K562 (cell line): ENCODE data around the gene PLXND1. TPM values are rescaled to one million over a fixed set of nuclear protein-coding genes. Genes with fewer than 3 reads are reported as not detected.

Source experiments
- ATAC-seq: fragments of 200-7000 bp; cut with Tn5 transposase; 3 replicates; pipeline ENCODE4 v1.9.1; 2020; ENCODE audit warnings: moderate library complexity
- BruUV-seq: library from RNA; stranded (reverse); fragments of 400-500 nt; replicated peaks from 2 replicates; lab custom pipeline; 2021; lab: Mats Ljungman, UMichigan
- CTCF ChIA-PET: fragments of 300-600 bp; formaldehyde crosslinking; extraction: SDS; loops from one replicate; lab custom pipeline; 2021; ENCODE audit warnings: low intra/inter-chr PET ratio; lab: Yijun Ruan, JAX
- POLR2A ChIA-PET: fragments of 300-600, 350-650 bp; sonication (Branson Sonifier 250); formaldehyde crosslinking; extraction: SDS; loops from one replicate; lab custom pipeline; 2021; ENCODE audit warnings: antibody characterized with exemption, inconsistent platforms; lab: Yijun Ruan, JAX
- DNase-seq, 4 experiments: peaks; one replicate each; pipeline versions ENCODE4 v3.0.0 to v3.0.0-alpha.2; 2011 to 2018; ENCODE audit warnings: low spot score in 3 of 4, mixed read lengths in 3 of 4; ENCODE audit errors: extremely low read depth in 1 of 4
- FAIRE-seq: peaks from 2 replicates; lab custom pipeline; 2011; peaks lifted over from hg19 to GRCh38; lab: Jason Lieb, UNC
- H2AFZ ChIP-seq: 2 replicates; pipeline ENCODE4 v1.6.0; 2011; ENCODE audit warnings: low read depth, low read length, control low read depth, inconsistent platforms
- H3K27ac ChIP-seq: fragments of 200-600 bp; 3 replicates; pipeline ENCODE4 v1.8.0; 2011; ENCODE audit warnings: low read depth, mild to moderate bottlenecking, control low read depth, inconsistent platforms, low read length, moderate library complexity, mixed read lengths; ENCODE audit errors: extremely low read depth
- H3K27me3 ChIP-seq, 2 experiments: fragments of 300-600 bp in 1 of 2; 2 replicates in 1 of 2; 3 replicates in 1 of 2; pipeline versions ENCODE4 v1.6.0 to v1.8.0; 2011; ENCODE audit warnings: inconsistent platforms in 2 of 2, low read length in 2 of 2, mild to moderate bottlenecking in 1 of 2, mixed read lengths in 1 of 2, moderate library complexity in 1 of 2; ENCODE audit not compliant: control insufficient read depth in 2 of 2, insufficient read depth in 2 of 2
- H3K36me3 ChIP-seq: fragments of 300-600 bp; 3 replicates; pipeline ENCODE4 v1.8.0; 2011; ENCODE audit warnings: mild to moderate bottlenecking, low read length, inconsistent platforms; ENCODE audit not compliant: control insufficient read depth, insufficient read depth
- H3K4me1 ChIP-seq, 2 experiments: fragments of 200-600 bp in 1 of 2; replicated peaks in 1 of 2; 2 replicates in 1 of 2; 3 replicates in 1 of 2; pipeline versions ENCODE4 v1.5.1 to v1.8.0; 2011; ENCODE audit warnings: inconsistent platforms in 2 of 2, low read length in 2 of 2, mild to moderate bottlenecking in 1 of 2, mixed read lengths in 1 of 2, moderate library complexity in 1 of 2; ENCODE audit not compliant: control insufficient read depth in 2 of 2, insufficient read depth in 2 of 2
- H3K4me2 ChIP-seq: 2 replicates; pipeline ENCODE4 v1.6.1; 2011; ENCODE audit warnings: low read length, control low read depth, inconsistent platforms, mixed read lengths; ENCODE audit not compliant: insufficient read depth
- H3K4me3 ChIP-seq: fragments of 200-600 bp; sonication (generic), shearing (Covaris generic); 2 replicates; pipeline ENCODE4 v1.5.1; 2016; ENCODE audit warnings: control low read depth, inconsistent platforms
- H3K79me2 ChIP-seq: fragments of 200-600 bp; 3 replicates; pipeline ENCODE4 v1.8.0; 2011; ENCODE audit warnings: low read length, inconsistent platforms; ENCODE audit not compliant: control insufficient read depth, insufficient read depth
- H3K9ac ChIP-seq, 2 experiments: 2 replicates each; pipeline versions ENCODE4 v1.6.0 to v1.6.1; 2011; ENCODE audit warnings: low read depth in 2 of 2, low read length in 2 of 2, control low read depth in 1 of 2, inconsistent platforms in 1 of 2, mild to moderate bottlenecking in 1 of 2, mixed read lengths in 1 of 2; ENCODE audit not compliant: insufficient read depth in 1 of 2
- H3K9me1 ChIP-seq: one replicate; pipeline ENCODE4 v1.6.0; 2011; ENCODE audit warnings: inconsistent platforms, mild to moderate bottlenecking, low read length, moderate library complexity; ENCODE audit not compliant: control insufficient read depth, insufficient read depth
- H3K9me3 ChIP-seq: replicated peaks from 2 replicates; pipeline ENCODE4 v1.5.1; 2011; ENCODE audit warnings: low read depth, low read length, inconsistent platforms; ENCODE audit not compliant: control insufficient read depth, insufficient read depth
- H4K20me1 ChIP-seq: replicated peaks from 2 replicates; pipeline ENCODE4 v1.6.1; 2011; ENCODE audit warnings: low read length, inconsistent platforms, mixed read lengths; ENCODE audit not compliant: control insufficient read depth, insufficient read depth
- MAZ ChIP-seq, 2 experiments: fragments of 450-650 bp in 1 of 2; sonication (generic) in 1 of 2; formaldehyde crosslinking; IDR thresholded peaks in 1 of 2; conservative IDR thresholded peaks in 1 of 2; 2 replicates each; pipeline versions ENCODE4 v1.4.0 to v1.5.0; 2020; ENCODE audit warnings: mild to moderate bottlenecking in 1 of 2, missing genetic modification reagents in 1 of 2
- RBM14 ChIP-seq: fragments of 200-400 bp; formaldehyde crosslinking; IDR thresholded peaks from 2 replicates; pipeline ENCODE4 v1.6.1; 2018; ENCODE audit warnings: low read depth, mild to moderate bottlenecking, low read length, moderate library complexity, borderline replicate concordance; ENCODE audit not compliant: insufficient read depth
- SMAD2 ChIP-seq: fragments of 150-350 bp; IDR thresholded peaks from 2 replicates; pipeline ENCODE4 v1.6.1; 2014; ENCODE audit warnings: low read depth, mild to moderate bottlenecking, low read length
- TAF1 ChIP-seq: IDR thresholded peaks from 2 replicates; pipeline ENCODE4 v1.6.1; 2011; ENCODE audit warnings: mild to moderate bottlenecking, low read length, moderate library complexity; ENCODE audit not compliant: insufficient read depth, control insufficient read depth, severe bottlenecking; ENCODE audit errors: extremely low read depth
- ZC3H4 ChIP-seq: sonication (generic); formaldehyde crosslinking; IDR thresholded peaks from 2 replicates; pipeline ENCODE4 v1.9.0; 2021; ENCODE audit warnings: missing genetic modification reagents, borderline replicate concordance
- ZNF134 ChIP-seq: fragments of 250-450 bp; sonication (Bioruptor Pico); conservative IDR thresholded peaks from 2 replicates; pipeline ENCODE4 v1.4.0; 2020
- ZNF316 ChIP-seq: fragments of 450-650 bp; IDR thresholded peaks from 2 replicates; pipeline ENCODE4 v1.6.1; 2016
- ZNF445 ChIP-seq: fragments of 250-450 bp; sonication (Bioruptor Pico); IDR thresholded peaks from 2 replicates; pipeline ENCODE4 v1.4.0; 2020; ENCODE audit warnings: low read depth, mild to moderate bottlenecking, moderate library complexity
- ZNF79 ChIP-seq: fragments of 250-450 bp; sonication (Bioruptor Pico); IDR thresholded peaks from 2 replicates; pipeline ENCODE4 v1.4.0; 2020; ENCODE audit warnings: low read depth, mild to moderate bottlenecking, moderate library complexity
- WGBS: fragments of 100-300 bp; shearing (Covaris generic); methylation state at CpG from one replicate; pipeline ENCODE4 v1.1.6; 2016; ENCODE audit warnings: low coverage, mixed read lengths; ENCODE audit not compliant: insufficient coverage; ENCODE audit errors: missing lambda C conversion rate; 5-methylcytosine and 5-hydroxymethylcytosine counted together
- in situ Hi-C: fragments of 300-500 bp; cut with MboI; formaldehyde crosslinking; loops from 4 replicates; pipeline ENCODE4 v1.15.0; 2018; ENCODE audit warnings: inconsistent platforms, mixed read lengths
- intact Hi-C: fragments of 100-400 bp; cut with micrococcal nuclease; formaldehyde crosslinking; loops from 2 replicates; pipeline ENCODE4 v1.14.2; 2022
- polyA plus RNA-seq, 8 experiments: library from polyadenylated mRNA; depleted of rRNA in 4 of 8; stranded (reverse) in 5 of 8; unstranded in 3 of 8; fragments of >200 nt; fragmentation: Nextera tagmentation in 2 of 8; fragmentation: Illumina TruSeq in 1 of 8; extraction: Ambion mirVana in 2 of 8; extraction: Trizol in 1 of 8; gene quantifications; 2 replicates each; pipeline versions ENCODE4 v1.2.1 to v1.2.3, GENCODE V29; 2011 to 2014; ENCODE audit warnings: inconsistent platforms in 1 of 8, missing spikeins in 1 of 8
- total RNA-seq, 7 experiments: library from RNA; depleted of rRNA in 6 of 7; stranded (reverse); fragments of >200 nt in 6 of 7; fragmentation: Illumina TruSeq in 2 of 7; extraction: Trizol in 2 of 7; gene quantifications; 2 replicates each; pipeline versions ENCODE4 v1.2.1 to v1.2.3, GENCODE V29; 2011 to 2021; ENCODE audit warnings: low replicate concordance in 1 of 7
- TF ChIP-seq, protein P1 (sequence below): fragments of 250-450 bp; sonication (Bioruptor Pico); IDR thresholded peaks from 2 replicates; pipeline ENCODE4 v1.8.0; 2022; ENCODE audit warnings: inconsistent platforms, mild to moderate bottlenecking, moderate library complexity, borderline replicate concordance
- TF ChIP-seq, protein P2 (sequence below): fragments of 250-450 bp; sonication (Bioruptor Pico); IDR thresholded peaks from 2 replicates; pipeline ENCODE4 v1.8.0; 2022; ENCODE audit warnings: inconsistent platforms

PLXND1 gene
- total and polyA plus RNA-seq, 9 of the 15 experiments (the other 6 are each of a cell fraction or from before 2014, with no cell fraction given), result 0.34 to 28.8 (median 14.0) TPM

DNA sequence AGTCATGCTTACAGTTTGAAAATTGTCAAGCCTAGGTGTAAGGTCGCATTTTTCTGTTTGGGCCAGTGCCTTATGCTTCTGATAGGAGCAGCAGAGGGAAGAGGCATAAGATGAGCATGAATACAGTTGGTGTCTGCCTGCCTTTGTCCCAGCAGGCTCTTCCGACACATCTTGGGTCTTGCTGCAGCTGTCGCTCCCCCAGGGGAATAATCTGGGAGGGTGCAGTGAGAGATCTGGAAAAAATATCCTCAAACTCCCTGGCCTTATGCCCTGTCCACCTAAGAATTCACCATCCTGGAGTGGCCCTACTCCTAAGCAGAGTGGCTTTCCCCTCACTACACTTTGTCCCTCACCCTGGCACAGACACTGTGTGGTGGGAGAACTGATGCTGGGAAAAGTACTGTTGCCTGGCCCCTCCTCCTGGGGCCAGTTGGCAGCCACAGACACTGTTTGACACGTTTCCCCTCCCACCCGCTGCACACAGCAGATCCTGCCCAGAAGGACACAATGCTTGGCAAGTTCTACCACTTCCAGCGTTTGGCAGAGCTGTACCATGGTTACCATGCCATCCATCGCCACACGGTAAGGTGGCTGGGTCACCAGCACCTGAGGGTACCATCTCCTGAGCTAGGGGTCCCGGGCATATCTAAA, 99.2 kb downstream of the PLXND1 start:
- no peak overlapping the region for H3K4me2 ChIP-seq
- H3K27me3 ChIP-seq, result no peaks in the 10 kb centered on the region
- H3K9me1 ChIP-seq, result no peaks in the 10 kb centered on the region
- no peak overlapping the region for H2AFZ ChIP-seq
- WGBS, result 50% methylated on average over 9 of the region's 9 CpGs
- H4K20me1 ChIP-seq, result no peaks in the 10 kb centered on the region
- no peak for FAIRE-seq
- POLR2A ChIA-PET, result no interaction called here
- H3K9me3 ChIP-seq, result no peaks in the 10 kb centered on the region
- intact Hi-C loops, result no loop called here
- no peaks in the 10 kb centered on the region for H3K79me2 ChIP-seq
- in situ Hi-C loops, result no loop called here
- H3K36me3 ChIP-seq, result 0 out of 3 replicates have a peak, but pooled peaks cover 3% of the 10 kb centered on the region
- BruUV-seq, result no TSS peak
- H3K4me3 ChIP-seq, result no peak overlapping the region
- CTCF ChIA-PET, result no interaction called here
- no peaks in the 10 kb centered on the region; a peak in 1 of 5 replicates for H3K4me1 ChIP-seq
- H3K27ac ChIP-seq, result no peak overlapping the region
- no peak for TF ChIP-seq ZNF316
- no peak for TF ChIP-seq ZNF445
- TF ChIP-seq, protein P1, sequence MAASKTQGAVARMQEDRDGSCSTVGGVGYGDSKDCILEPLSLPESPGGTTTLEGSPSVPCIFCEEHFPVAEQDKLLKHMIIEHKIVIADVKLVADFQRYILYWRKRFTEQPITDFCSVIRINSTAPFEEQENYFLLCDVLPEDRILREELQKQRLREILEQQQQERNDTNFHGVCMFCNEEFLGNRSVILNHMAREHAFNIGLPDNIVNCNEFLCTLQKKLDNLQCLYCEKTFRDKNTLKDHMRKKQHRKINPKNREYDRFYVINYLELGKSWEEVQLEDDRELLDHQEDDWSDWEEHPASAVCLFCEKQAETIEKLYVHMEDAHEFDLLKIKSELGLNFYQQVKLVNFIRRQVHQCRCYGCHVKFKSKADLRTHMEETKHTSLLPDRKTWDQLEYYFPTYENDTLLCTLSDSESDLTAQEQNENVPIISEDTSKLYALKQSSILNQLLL, result no peak
- no peak for TF ChIP-seq SMAD2
- no peak for TF ChIP-seq MAZ (CRISPR knock-in tag; conservative IDR thresholded peaks at IDR 0.05 in 1 of 2, IDR thresholded peaks at IDR 0.05 in 1 of 2)
- no peak for TF ChIP-seq TAF1
- no peak for TF ChIP-seq ZNF134 (CRISPR knock-in tag)
- no peak for TF ChIP-seq ZC3H4 (CRISPR knock-in tag)
- TF ChIP-seq, protein P2, sequence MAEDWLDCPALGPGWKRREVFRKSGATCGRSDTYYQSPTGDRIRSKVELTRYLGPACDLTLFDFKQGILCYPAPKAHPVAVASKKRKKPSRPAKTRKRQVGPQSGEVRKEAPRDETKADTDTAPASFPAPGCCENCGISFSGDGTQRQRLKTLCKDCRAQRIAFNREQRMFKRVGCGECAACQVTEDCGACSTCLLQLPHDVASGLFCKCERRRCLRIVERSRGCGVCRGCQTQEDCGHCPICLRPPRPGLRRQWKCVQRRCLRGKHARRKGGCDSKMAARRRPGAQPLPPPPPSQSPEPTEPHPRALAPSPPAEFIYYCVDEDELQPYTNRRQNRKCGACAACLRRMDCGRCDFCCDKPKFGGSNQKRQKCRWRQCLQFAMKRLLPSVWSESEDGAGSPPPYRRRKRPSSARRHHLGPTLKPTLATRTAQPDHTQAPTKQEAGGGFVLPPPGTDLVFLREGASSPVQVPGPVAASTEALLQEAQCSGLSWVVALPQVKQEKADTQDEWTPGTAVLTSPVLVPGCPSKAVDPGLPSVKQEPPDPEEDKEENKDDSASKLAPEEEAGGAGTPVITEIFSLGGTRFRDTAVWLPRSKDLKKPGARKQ, result no peak
- TF ChIP-seq RBM14, result no peak
- TF ChIP-seq ZNF79 (CRISPR knock-in tag), result no peak
- ATAC-seq, result no peak
- no peak overlapping the region; a peak in 1 of 4 replicates for H3K9ac ChIP-seq
- DNase-seq, result no peak
